Ramos (cell line): Measurements from ENCODE around the gene RRM1.
"Not testable (repeated sequence)": the region's sequence is repeated elsewhere in the genome, so short reads cannot be mapped to it uniquely, and the experiment has no call there.

ENCODE experiments used
- in situ Hi-C: fragments of 300-500 bp; cut with MboI; formaldehyde crosslinking; loops from one replicate; pipeline ENCODE4 v1.14.3; 2022; ENCODE audit warnings: low sequenced_read_pairs; ENCODE audit not compliant: unreplicated experiment

The RRM1 gene

DNA sequence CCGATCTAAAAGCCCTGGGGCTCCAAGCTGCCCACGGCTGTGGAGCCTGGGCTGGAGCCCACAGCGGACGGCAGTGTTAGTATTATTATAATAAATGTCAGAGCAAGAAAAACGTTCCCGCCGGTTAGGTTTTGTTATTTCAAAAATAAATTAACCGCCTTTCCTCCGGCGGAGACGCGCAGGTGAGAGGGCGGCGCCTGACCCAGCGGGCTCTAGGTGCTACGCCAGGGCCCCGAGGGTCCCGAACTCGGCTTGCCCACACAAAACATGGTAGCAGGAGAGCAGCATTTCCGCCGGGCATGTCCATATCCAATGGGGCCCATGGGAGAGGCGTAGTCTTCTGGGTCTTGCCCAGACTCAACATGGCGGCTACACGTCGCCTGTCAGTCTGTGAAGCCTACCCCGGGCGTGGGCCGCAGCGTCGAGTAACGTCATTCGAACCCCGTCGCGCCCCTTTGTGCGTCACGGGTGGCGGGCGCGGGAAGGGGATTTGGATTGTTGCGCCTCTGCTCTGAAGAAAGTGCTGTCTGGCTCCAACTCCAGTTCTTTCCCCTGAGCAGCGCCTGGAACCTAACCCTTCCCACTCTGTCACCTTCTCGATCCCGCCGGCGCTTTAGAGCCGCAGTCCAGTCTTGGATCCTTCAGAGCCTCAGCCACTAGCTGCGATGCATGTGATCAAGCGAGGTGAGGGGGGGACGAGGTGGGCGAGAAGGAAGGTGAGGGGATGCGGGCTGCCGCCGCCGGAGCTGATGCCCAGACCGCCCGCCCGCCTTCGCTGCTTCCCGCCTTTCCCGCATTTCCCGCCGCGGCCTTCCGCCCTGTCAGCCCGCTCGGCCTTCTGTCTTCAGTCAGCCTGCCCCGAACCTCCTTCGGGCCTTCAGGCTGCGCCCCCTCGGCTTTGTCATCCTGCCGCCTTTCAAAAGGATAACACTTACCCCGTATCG lies at the start of gene RRM1:
Gene RRM1, plus strand, starts transcription at position 452 of the 944 bp plus-strand sequence. Its CDS starts 214 bp downstream, at position 666.
- in situ Hi-C loops = no loop called here

DNA sequence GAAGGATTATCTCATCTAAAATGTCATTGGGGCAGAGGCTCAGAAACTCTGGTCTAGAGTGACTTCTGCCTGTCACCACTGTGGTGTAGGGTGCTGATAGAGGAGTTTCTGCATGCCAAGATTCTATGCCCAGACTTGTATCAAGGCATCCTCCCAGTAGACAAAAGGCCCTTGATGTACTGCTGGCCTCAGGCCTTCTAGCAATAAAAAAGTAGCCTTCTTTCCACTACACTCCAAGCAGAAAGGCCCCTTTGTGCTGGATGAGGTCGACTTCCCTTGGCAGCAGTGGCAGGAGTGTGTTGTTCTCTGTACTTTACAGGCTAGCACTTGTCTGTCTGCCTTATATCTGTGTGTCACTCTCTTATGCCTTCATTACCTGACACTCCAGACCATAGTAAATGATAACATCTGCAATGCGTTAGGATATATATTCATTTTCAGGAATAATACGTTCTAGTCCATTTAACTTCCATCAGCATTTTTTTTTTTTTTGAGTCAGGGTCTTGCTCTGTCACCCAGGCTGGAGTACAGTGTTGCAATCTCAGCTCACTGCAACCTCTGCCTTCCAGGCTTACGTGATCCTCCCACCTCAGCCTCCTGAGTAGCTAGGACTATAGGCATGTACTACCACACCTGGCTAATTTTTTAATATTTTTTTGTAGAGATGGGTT lies 49.5 kb upstream of the RRM1 start:
- in situ Hi-C loops = no loop called here

DNA sequence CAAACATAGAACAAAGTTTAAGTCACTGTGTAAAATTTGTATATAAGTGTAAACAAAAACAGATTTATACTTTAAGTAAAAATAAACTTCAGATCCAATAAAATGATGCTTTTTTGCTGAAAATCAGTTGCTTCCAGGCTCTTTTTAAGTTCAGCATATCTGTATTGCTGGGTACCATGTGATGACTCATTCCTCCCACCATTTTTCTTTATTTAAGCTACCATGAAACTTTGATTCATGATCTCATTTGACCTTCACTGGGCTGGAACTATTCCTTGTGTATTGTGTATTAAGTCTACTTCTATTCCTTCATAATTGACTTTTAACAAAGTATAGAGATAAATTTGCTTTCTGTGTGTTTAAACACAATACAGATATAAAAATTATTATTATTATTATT lies 46.3 kb upstream of the RRM1 start:
- in situ Hi-C loops = no loop called here

DNA sequence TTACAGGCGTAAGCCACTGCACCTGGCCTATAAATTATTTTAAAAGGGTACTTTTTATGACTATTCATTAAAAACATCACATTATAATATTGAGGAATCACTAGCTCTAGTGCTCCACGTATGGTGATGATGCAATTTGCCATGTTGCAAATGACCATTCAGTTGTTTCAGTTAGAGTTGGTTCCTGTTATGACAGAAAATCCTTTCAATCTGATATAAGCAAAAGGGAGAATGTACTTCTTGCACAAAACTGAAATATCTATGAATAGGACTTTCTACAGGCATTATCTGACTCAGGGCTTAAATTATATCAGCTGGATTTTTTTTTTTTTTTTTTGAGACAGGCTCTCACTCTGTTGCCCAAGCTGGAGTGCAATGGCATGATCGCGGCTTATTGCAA lies 45.6 kb upstream of the RRM1 start:
- in situ Hi-C loops = no loop called here

DNA sequence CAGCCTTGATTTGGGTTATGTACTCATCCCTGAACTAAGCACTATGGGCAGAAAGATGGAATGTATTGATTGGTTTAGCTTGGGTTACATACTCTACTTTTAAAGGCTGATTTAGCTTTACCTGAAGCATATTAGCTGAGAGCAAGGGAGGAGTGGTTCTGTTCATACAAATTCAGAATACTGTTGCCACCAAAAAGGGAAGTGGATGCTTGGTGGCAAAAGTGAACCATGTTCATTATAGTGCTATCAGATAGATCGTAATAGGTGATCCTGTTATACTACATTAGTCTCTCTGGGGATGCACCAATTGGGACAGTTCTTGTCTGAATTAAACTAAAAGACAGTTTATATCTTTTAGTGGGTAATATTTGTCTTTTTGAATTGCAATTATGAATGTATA lies 44.5 kb upstream of the RRM1 start:
- in situ Hi-C loops = no loop called here

GRCh38 chr11:4053200-4053599 lies 41.4 kb upstream of the RRM1 start:
- in situ Hi-C loops = not testable (repeated sequence)

GRCh38 chr11:4054643-4055042 lies 40.0 kb upstream of the RRM1 start:
- in situ Hi-C loops = no loop called here

GRCh38 chr11:4059424-4059823 lies 35.2 kb upstream of the RRM1 start:
- in situ Hi-C loops = no loop called here

DNA sequence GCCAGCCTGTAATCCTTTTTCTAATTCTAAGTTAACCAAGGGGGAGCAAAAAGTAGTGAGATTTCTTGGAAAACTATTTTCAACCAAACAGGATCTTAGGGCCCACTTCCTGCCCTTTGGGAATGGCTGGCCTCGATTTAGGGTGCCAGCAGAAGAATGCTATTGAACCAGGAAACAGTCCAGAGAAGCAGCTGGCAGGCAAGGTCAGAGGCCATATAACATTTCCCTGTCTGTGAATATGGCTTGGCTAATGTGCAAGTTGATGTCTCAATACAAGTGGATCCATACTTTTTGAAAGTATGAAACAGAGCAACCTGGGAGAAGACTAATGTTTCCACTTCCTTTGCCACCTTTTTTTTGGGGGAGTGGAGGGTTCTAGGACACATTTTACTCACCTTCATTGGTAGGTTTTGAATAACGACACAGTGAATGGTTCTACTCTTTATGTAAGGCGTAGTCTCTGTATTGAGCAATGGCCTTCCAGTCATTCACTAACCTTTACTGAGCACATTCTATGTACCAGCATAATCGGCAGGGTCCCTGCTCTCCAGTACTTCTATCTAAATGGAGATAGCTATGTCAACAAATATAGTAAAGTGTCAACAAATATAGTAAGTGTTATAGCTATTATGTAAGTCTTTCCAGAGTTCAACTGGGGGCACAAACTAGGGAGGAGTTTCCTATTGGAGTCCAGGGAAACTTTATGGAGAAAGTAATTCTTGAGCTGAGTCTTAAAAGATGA lies 34.2 kb upstream of the RRM1 start:
- in situ Hi-C loops = no loop called here

DNA sequence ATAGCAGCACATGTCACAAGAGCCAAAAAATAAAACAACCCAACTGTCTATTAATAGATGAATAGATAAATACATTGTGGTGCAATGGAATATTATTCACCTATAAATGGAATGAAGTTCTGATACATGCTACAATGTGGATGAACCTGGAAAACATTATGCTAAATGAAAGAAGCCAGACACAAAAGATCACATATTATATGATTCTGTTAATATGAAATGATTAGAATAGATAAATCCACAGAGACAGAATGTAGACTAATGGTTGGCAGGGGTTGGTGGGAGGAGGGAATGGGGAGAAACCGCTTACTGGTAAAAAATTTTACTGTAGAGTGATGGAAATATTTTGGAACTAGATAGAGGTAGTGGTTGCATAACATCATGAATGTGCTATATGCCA lies 32.9 kb upstream of the RRM1 start:
- in situ Hi-C loops = no loop called here

- in situ Hi-C loops = no loop called here
Observed at GRCh38 chr11:4063348-4063747, 31.3 kb upstream of the RRM1 start.

DNA sequence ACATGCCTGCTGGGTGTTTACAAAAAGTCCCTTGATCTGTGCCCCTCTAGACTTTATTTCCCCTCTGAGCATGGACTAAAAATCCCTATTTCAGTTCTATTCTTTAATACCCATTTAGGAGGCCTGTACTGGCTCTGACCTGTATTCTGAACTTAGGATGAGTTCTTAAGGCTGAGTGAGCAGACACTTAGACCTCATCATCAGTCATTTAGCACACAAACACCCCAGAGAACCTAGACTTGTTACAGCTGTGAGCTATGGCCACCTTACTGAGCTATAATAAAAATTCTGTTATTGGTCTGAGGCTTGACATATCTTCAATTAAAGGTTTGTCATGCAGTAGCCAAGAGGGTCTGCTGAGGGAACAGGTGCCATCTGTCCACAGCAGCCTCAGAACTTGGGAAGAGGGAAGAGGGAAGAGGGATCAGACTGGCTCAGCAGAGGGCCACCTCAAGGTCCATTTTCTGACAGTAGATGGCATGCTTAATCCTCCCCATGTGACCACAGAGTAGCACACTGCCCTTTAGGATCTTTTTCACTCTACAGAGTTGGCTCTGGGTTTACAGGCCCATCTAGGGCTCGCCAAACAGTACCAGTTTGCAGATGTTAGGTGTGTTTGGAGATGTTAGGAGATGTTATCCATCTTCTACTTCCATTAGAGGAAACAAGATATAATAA lies 30.2 kb upstream of the RRM1 start:
- in situ Hi-C loops = no loop called here

GRCh38 chr11:4065086-4065485 lies 29.5 kb upstream of the RRM1 start:
- in situ Hi-C loops = loop anchor here (5.0 kb wide), 1 partner anchor 218 kb away; no protein-coding TSS in a partner anchor

- in situ Hi-C loops = loop anchor here (5.0 kb wide), 1 partner anchor 218 kb away; no protein-coding TSS in a partner anchor
Observed at GRCh38 chr11:4065601-4066377, 28.8 kb upstream of the RRM1 start.

GRCh38 chr11:4066910-4067309 lies 27.7 kb upstream of the RRM1 start:
- in situ Hi-C loops = loop anchor here (5.0 kb wide), 1 partner anchor 220 kb away; no protein-coding TSS in a partner anchor

DNA sequence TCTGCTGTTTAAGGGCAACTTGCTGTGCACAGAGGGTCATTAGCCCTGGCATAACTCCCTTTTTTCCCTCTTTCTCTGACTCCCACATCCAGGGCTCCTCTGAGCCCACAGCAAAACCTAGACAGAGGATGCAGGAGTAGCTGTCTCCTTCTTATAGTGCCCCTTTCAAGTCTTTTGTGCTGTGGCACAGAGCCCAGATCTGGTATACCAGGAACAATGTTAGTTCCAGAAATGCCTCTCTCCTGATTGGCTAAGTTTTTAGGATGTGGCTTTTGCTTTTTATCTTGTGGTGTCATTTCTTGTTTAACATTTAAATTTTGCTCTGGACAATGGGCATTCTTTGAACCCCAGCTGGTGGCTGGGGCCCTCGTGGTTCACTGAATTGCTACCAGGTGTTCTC lies 25.6 kb upstream of the RRM1 start:
- in situ Hi-C loops = loop anchor here (5.0 kb wide), 1 partner anchor 222 kb away; no protein-coding TSS in a partner anchor

- in situ Hi-C loops = no loop called here
Observed at GRCh38 chr11:4071325-4071724, 23.3 kb upstream of the RRM1 start.

DNA sequence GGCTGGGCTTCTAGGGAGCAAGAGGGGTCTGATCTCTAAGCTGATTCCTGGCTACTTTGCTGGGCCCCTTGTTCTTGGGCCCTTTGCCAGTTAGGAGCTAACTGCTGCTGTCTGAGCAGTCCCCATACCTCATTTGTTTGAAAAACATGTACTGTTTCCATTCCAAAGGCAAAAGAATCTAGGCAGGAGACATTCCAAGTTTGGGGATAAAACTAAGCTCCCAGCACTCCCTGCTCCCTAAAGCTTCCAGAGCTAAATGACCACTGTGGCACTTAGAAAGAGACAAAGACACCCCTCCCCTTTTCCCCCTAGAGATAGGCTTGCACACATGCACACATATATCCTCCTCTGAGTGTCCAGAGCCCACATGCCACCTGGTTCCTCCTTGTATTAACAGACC lies 22.7 kb upstream of the RRM1 start:
- in situ Hi-C loops = no loop called here

GRCh38 chr11:4072668-4073285 lies 21.8 kb upstream of the RRM1 start:
- in situ Hi-C loops = no loop called here
